Adrenal gland (tissue), 12 donors: ENCODE measurements around the gene KIF25. TPM values are rescaled to one million over a fixed set of nuclear protein-coding genes. Genes with fewer than 3 reads are reported as not detected.

Source experiments
- DNase-seq, 7 donors: peaks; one replicate each; pipeline ENCODE4 v3.0.0-alpha.2; 2019 to 2020
- H3K27ac ChIP-seq, 5 donors: fragments of 200-600 bp; sonication (generic) in 4 of 5; 1 replicate in 3 of 5; 2 replicates in 2 of 5; pipeline versions ENCODE4 v1.5.1 to v1.8.0; 2016 to 2020; ENCODE audit warnings: mild to moderate bottlenecking in 1 of 5
- H3K27me3 ChIP-seq: fragments of 200-600 bp; 2 replicates; pipeline ENCODE4 v1.8.0; 2021
- H3K36me3 ChIP-seq, 2 donors: fragments of 200-600 bp; replicated peaks in 1 of 2; 1 replicate in 1 of 2; 2 replicates in 1 of 2; pipeline versions ENCODE4 v1.5.1 to v1.8.0; 2018 to 2022
- H3K4me1 ChIP-seq, 2 donors: fragments of 200-600 bp; replicated peaks in 1 of 2; 1 replicate in 1 of 2; 2 replicates in 1 of 2; pipeline versions ENCODE4 v1.5.1 to v1.8.0; 2018 to 2021
- H3K4me3 ChIP-seq, 4 donors: fragments of 200-600 bp; sonication (generic) in 3 of 4; one replicate each; pipeline ENCODE4 v1.5.1; 2016 to 2018
- H3K9me3 ChIP-seq, 3 donors: fragments of 200-600 bp; sonication (generic) in 1 of 3; replicated peaks in 1 of 3; 1 replicate in 2 of 3; 2 replicates in 1 of 3; pipeline versions ENCODE4 v1.5.1 to v1.8.0; 2016 to 2021
- POLR2A ChIP-seq, 2 donors: fragments of 450-650 bp; IDR thresholded peaks; one replicate each; pipeline ENCODE4 v1.6.1; 2017; ENCODE audit warnings: antibody characterized with exemption in 2 of 2, mild to moderate bottlenecking in 2 of 2, moderate library complexity in 1 of 2
- WGBS, 4 donors: extraction: QIAGEN DNeasy Blood & Tissue Kit in 2 of 4; methylation state at CpG; one replicate each; pipeline versions ENCODE4 v1.1.5 to v1.1.7; 2013 to 2017; 5-methylcytosine and 5-hydroxymethylcytosine counted together
- intact Hi-C, 2 donors: fragments of 100-400 bp; cut with DNase I; formaldehyde crosslinking; loops; one replicate each; pipeline versions ENCODE4 v1.14.1 to v1.15.0; 2022 to 2023
- polyA plus RNA-seq, 3 donors: library from polyadenylated mRNA; stranded (reverse); fragments of 200-250 nt in 2 of 3; fragments of 350-450 nt in 1 of 3; fragmentation: Illumina TruSeq in 1 of 3; extraction: RNeasy Lipid Tissue Mini Kit (QIAGEN cat#74804) in 1 of 3; gene quantifications; one replicate each; pipeline ENCODE4 v1.2.3, GENCODE V29; 2013 to 2014
- total RNA-seq, 9 donors: library from RNA; depleted of rRNA in 4 of 9; stranded (reverse); fragments of >200 nt in 4 of 9; fragments of 120-200 nt in 1 of 9; fragmentation: NEBNext Ultra II Directional in 1 of 9; extraction: Animal tissue kit (Norgen Biotek cat#: 25700) in 1 of 9; gene quantifications; one replicate each; pipeline versions ENCODE4 v1.1.0 to v1.2.4, GENCODE V29; 2013 to 2023
- TF ChIP-seq, protein P1 (sequence below), 6 experiments: fragments of 450-650 bp in 4 of 6; fragments of 200-600 bp in 2 of 6; sonication (generic) in 1 of 6; IDR thresholded peaks; 1 replicate in 5 of 6; 2 replicates in 1 of 6; pipeline versions ENCODE4 v1.5.1 to v1.8.0; 2016 to 2021; ENCODE audit warnings: antibody characterized with exemption in 6 of 6, mild to moderate bottlenecking in 2 of 6, moderate library complexity in 1 of 6
- donor health status: healthy with polysubstance abuse.
- donor health status: Bipolar disorder and iron deficiency.
- donor health status: DM: yes; HTN: yes; CAD: no.
- donor health status: DM: no; HTN: no; CAD: no.
- donor health status: DM: no; HTN: no; CAD: no.
- donor health status: DM: yes; HTN: yes; CAD: no.

The KIF25 gene
- total and polyA plus RNA-seq, 12 donors: 0.44 to 0.97 TPM; not detected in 10

DNA sequence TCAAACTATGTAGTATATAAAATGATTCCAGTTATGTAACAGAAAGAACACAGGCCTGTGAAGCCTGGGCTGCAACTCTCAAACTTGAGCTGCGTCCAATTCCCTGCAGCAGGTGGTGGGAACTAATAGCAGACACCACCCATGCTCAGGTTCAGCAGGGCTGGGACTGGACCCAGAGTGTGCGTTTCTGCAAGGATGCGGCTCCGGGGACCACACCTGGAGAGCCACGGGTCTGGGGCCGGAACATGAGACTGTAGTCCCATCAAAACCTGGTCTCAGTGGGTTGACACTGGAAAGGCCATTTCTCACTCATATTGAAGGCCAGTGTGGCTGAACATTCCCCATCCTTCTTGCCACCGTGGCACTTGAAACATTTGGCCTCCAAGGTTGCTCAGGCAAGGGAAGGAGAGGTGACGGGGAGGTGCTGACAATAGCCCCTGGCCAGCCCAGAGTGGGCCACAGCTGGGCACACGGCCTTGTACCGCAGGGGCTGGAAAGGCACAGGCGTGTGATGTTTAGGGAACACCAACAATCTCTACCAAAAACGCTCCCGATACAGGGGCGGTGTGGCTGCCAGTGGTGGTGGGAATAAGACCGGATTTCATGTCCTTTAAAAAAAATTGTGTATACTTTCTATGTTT lies 43.5 kb downstream of the KIF25 start:
- DNase-seq: no peak
- Histone ChIP-seq H3K27me3 (no peaks in the 10 kb centered on the region), H3K4me1 (peaks cover 0 to 3% of the 10 kb centered on the region in 2 donors), H3K36me3 (no peaks in the 10 kb centered on the region), H3K4me3 (no peak overlapping the region), H3K9me3 (peaks cover 0 to 16% (median 0%) of the 10 kb centered on the region in 3 donors), H3K27ac (no peak overlapping the region)
- 87 to 91% (median 89%) methylated on average over 11 to 15 of the region's 15 CpGs for WGBS, 4 donors
- TF ChIP-seq, protein P1, sequence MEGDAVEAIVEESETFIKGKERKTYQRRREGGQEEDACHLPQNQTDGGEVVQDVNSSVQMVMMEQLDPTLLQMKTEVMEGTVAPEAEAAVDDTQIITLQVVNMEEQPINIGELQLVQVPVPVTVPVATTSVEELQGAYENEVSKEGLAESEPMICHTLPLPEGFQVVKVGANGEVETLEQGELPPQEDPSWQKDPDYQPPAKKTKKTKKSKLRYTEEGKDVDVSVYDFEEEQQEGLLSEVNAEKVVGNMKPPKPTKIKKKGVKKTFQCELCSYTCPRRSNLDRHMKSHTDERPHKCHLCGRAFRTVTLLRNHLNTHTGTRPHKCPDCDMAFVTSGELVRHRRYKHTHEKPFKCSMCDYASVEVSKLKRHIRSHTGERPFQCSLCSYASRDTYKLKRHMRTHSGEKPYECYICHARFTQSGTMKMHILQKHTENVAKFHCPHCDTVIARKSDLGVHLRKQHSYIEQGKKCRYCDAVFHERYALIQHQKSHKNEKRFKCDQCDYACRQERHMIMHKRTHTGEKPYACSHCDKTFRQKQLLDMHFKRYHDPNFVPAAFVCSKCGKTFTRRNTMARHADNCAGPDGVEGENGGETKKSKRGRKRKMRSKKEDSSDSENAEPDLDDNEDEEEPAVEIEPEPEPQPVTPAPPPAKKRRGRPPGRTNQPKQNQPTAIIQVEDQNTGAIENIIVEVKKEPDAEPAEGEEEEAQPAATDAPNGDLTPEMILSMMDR (IDR thresholded peaks at IDR 0.05): no peak
- TF ChIP-seq POLR2A (IDR thresholded peaks at IDR 0.05): no peak
- intact Hi-C loops: no loop called here

DNA sequence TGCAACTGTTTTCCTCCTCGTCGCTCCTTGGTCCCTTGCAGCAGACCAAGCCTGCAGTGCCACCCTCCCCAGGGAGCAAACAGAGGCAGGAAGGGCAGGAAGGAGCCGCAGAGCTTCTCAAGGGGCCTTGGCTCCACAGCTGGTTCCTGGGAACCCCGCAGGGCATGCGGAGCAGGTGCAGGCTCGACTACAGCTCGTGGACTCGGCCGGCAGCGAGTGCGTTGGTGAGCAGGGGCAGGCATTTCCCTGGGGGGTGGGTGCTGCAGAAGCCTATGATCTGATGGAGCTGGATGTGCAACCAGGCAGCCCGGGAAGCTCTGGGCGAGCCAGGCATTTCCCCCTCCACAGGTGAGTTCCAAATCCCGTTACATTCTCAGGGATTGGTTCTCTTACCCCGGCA lies 44.5 kb downstream of the KIF25 start:
- Histone ChIP-seq H3K4me3 (no peak overlapping the region), H3K9me3 (peaks cover 0 to 16% (median 0%) of the 10 kb centered on the region in 3 donors), H3K4me1 (no peaks in the 10 kb centered on the region), H3K36me3 (no peaks in the 10 kb centered on the region), H3K27ac (no peak overlapping the region), H3K27me3 (no peaks in the 10 kb centered on the region)
- 82 to 89% (median 87%) methylated on average over 12 to 15 of the region's 15 CpGs for WGBS, 4 donors
- TF ChIP-seq, protein P1 (IDR thresholded peaks at IDR 0.05): no peak
- TF ChIP-seq POLR2A (IDR thresholded peaks at IDR 0.05): no peak
- intact Hi-C loops: no loop called here
- no peak for DNase-seq

- Histone ChIP-seq H3K4me1 (no peaks in the 10 kb centered on the region), H3K4me3 (no peak overlapping the region), H3K9me3 (peaks cover 0 to 16% (median 0%) of the 10 kb centered on the region in 3 donors), H3K27me3 (no peaks in the 10 kb centered on the region), H3K36me3 (no peaks in the 10 kb centered on the region), H3K27ac (no peak overlapping the region)
- 80 to 90% (median 86%) methylated on average over 10 to 29 of the region's 29 CpGs for WGBS, 4 donors
- no peak for TF ChIP-seq POLR2A (IDR thresholded peaks at IDR 0.05)
- TF ChIP-seq, protein P1 (IDR thresholded peaks at IDR 0.05): no peak
- no peak for DNase-seq
- intact Hi-C loops: no loop called here
These were observed 45.1 kb downstream of the KIF25 start for GRCh38 chr6:168042426-168043192.

GRCh38 chr6:168043193-168043847 lies 45.8 kb downstream of the KIF25 start:
- Histone ChIP-seq H3K36me3 (no peaks in the 10 kb centered on the region), H3K4me3 (no peak overlapping the region), H3K9me3 (peaks cover 0 to 16% (median 0%) of the 10 kb centered on the region in 3 donors), H3K27ac (no peak overlapping the region), H3K4me1 (no peaks in the 10 kb centered on the region), H3K27me3 (no peaks in the 10 kb centered on the region)
- intact Hi-C loops: no loop called here
- TF ChIP-seq, protein P1 (IDR thresholded peaks at IDR 0.05): no peak
- no peak for TF ChIP-seq POLR2A (IDR thresholded peaks at IDR 0.05)
- DNase-seq: no peak
- WGBS, 4 donors: 83 to 88% (median 84%) methylated on average over 7 to 17 of the region's 17 CpGs
